T-helper 1 cell treated with Interleukin-12 subunit alpha and Interleukin-12 subunit beta and Interleukin-4 antibody, amounts not matched to agents 30 μg/mL and 1 μg/mL, for 36 hours (primary cell): Measurements from ENCODE around the gene C6.
"Not testable (repeated sequence)": the region's sequence is repeated elsewhere in the genome, so short reads cannot be mapped to it uniquely, and the experiment has no call there.

Experiments used
- H3K27ac Mint-ChIP-seq: one replicate; pipeline ENCODE4 v1.8.0; 2021; ENCODE audit warnings: mild to moderate bottlenecking, mixed read lengths
- H3K27me3 Mint-ChIP-seq: one replicate; pipeline ENCODE4 v1.8.0; 2021; ENCODE audit warnings: low read depth, mixed read lengths
- H3K36me3 Mint-ChIP-seq: one replicate; pipeline ENCODE4 v1.8.0; 2021; ENCODE audit warnings: low read depth, mixed read lengths
- H3K4me1 Mint-ChIP-seq: one replicate; pipeline ENCODE4 v1.8.0; 2021; ENCODE audit warnings: low read depth, mixed read lengths
- H3K4me3 Mint-ChIP-seq: one replicate; pipeline ENCODE4 v1.8.0; 2021; ENCODE audit warnings: mild to moderate bottlenecking, moderate library complexity, mixed read lengths
- H3K9me3 Mint-ChIP-seq: one replicate; pipeline ENCODE4 v1.8.0; 2021; ENCODE audit warnings: mixed read lengths

The C6 gene

DNA sequence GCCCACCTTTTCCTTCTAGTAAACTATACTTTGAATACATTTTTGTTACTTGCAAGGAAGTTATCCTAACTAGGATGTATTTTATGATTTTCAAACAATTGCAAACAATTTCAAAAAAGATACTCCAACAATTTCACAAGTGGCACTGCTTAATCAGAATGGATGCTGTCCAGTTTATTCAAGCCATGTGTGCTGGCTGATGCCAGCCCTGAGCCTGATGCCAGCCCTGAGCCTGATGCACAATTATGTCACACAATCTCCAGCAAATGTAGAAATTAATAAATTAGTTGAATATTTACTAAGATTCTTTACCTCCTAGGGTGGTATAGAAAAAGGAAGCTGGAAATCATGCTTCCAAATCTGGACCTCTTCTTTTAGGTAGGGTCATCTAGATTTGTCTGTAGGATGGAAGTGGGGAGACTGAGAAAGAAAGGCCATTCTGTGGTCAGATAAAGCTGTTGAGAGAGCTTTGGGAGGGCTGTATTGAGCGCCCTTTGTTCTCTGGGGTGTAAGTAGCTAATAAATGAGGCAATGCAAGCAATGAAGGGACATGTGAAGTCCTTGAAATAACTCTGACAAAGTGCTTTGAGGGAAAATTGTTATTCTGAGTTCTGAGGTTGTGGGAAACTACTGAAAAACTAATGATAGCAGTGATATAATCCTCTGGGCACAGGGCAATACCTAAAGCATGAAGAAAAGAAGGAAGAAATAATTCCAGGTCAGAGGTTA, 5.8 kb upstream of the C6 start:
- Mint-ChIP-seq H3K36me3 (no peaks in the 10 kb centered on the region), H3K4me1 (no peaks in the 10 kb centered on the region), H3K9me3 (no peaks in the 10 kb centered on the region), H3K27ac (no peak overlapping the region), H3K4me3 (no peak overlapping the region), H3K27me3 (no peaks in the 10 kb centered on the region)

DNA sequence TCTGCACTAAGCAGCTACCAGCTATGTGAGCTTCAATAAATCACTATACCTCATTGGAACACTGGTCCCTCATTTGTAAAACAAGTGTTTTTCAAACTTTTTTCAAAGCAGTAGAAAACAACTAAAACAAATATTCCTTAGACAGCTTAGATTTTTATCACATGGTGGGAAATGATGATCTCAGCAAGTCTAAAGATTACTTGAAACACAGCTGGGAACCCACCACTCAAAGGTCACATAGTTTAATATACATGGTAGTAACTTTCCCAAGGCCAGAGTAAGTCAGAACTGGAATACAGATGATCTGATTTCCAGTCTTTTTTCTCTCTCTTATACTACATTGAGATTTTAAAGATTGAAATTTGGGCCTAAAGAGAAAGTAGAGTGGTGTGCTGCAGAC, 850 bp upstream of the C6 start:
- no peaks in the 10 kb centered on the region for H3K9me3 Mint-ChIP-seq
- H3K36me3 Mint-ChIP-seq, result no peaks in the 10 kb centered on the region

DNA sequence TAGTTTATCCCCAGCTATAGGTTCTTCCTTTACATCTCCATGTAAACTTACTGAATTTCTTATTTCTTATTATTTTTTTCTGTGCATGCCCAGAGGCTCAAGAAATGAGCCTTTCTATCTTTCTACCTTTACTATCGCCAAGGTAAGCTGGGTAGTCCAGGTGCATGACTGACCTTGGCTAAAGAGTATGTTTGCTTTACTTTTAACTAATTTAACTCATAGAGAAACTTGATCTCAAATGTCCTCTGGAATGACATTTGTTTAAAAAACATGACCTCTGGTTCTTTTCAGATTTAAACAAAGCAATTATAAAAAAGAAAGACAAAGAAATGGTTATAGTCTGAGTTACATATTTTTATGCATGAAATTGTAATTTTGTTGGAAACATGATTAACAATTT, 397 bp downstream of the C6 start:
- Mint-ChIP-seq H3K9me3 (no peaks in the 10 kb centered on the region), H3K27me3 (no peaks in the 10 kb centered on the region), H3K4me1 (no peaks in the 10 kb centered on the region), H3K4me3 (no peak overlapping the region), H3K36me3 (no peaks in the 10 kb centered on the region), H3K27ac (no peak overlapping the region)

More for the DNA sequence above, 850 bp upstream of the C6 start:
- Mint-ChIP-seq H3K4me3 (no peak overlapping the region), H3K4me1 (no peaks in the 10 kb centered on the region), H3K27ac (no peak overlapping the region), H3K27me3 (no peaks in the 10 kb centered on the region)

- Mint-ChIP-seq H3K27ac (no peak overlapping the region), H3K4me1 (no peaks in the 10 kb centered on the region), H3K36me3 (no peaks in the 10 kb centered on the region), H3K9me3 (peaks cover 3% of the 10 kb centered on the region), H3K27me3 (no peaks in the 10 kb centered on the region), H3K4me3 (no peak overlapping the region)
Measured at GRCh38 chr5:41211417-41211816, 1.9 kb downstream of the C6 start.

DNA sequence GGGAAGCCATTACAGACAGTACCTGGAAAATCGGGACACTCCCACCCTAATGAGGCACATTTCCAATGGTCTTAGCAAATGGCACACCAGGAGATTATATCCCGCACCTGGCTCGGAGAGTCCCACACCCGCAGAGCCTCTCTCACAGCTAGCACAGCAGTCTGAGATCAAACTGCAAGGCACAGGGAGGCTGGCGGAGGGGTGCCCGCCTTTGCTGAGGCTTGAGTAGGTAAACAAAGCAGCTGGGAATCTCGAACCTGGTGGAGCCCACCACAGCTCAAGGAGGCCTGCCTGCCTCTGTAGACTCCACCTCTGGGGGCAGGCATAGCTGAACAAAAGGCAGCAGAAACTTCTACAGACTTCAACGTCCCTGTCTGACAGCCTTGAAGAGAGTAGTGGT, 7.9 kb downstream of the C6 start:
- H3K27me3 Mint-ChIP-seq, H3K4me1 Mint-ChIP-seq, H3K27ac Mint-ChIP-seq, H3K9me3 Mint-ChIP-seq, H3K36me3 Mint-ChIP-seq, H3K4me3 Mint-ChIP-seq: not testable (repeated sequence)

GRCh38 chr5:41203033-41203432, 10.3 kb downstream of the C6 start:
- Mint-ChIP-seq H3K9me3 (peaks cover 3% of the 10 kb centered on the region), H3K27ac (no peak overlapping the region), H3K4me3 (no peak overlapping the region), H3K36me3 (no peaks in the 10 kb centered on the region), H3K27me3 (no peaks in the 10 kb centered on the region), H3K4me1 (no peaks in the 10 kb centered on the region)

GRCh38 chr5:41201082-41201772, 12.1 kb downstream of the C6 start:
- H3K36me3 Mint-ChIP-seq, result no peaks in the 10 kb centered on the region
- no peak overlapping the region for H3K4me3 Mint-ChIP-seq
- H3K27me3 Mint-ChIP-seq, result no peaks in the 10 kb centered on the region
- H3K4me1 Mint-ChIP-seq, result no peaks in the 10 kb centered on the region
- no peak overlapping the region for H3K27ac Mint-ChIP-seq
- H3K9me3 Mint-ChIP-seq, result no peaks in the 10 kb centered on the region

DNA sequence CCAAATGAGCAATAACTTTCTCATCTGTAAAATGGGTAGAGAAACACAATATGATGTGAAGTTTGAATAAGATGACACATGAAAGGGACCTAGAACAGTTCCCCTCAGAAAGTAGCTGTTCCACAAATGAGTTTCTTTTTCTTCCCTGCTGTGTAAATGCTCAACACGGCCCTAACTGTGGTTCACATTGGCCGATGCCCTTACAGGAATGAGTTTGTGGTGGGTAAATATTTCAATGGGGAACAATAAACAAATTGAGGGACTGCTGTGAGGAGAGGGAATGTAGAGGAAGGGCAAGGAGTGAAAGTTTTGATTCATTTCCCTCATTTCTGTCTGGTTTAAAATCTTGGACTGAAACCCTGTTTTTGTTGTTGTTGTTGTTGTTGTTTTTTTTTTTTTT, 12.8 kb downstream of the C6 start:
- Mint-ChIP-seq H3K4me3 (no peak overlapping the region), H3K36me3 (no peaks in the 10 kb centered on the region), H3K27ac (no peak overlapping the region), H3K4me1 (no peaks in the 10 kb centered on the region), H3K9me3 (no peaks in the 10 kb centered on the region), H3K27me3 (no peaks in the 10 kb centered on the region)

DNA sequence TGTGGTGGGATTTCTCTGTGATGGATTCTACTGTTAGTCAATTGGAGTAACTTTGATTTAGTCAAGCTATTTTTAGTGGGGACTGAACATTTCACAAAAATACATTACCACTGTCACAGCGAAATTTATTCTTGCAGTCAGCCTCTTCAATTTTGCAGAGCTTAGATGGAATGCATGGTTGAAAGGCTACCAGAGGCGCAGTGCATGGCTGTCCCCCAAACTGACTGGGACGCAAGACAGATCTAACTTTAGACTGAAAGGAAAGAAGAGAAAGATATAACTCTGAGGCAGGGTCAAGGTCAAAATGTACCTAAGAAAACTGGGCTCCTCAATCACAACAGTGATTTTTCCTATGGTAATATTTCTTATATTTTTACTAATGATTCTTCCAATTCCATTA, 13.7 kb downstream of the C6 start:
- Mint-ChIP-seq H3K36me3 (no peaks in the 10 kb centered on the region), H3K4me3 (no peak overlapping the region), H3K27ac (no peak overlapping the region), H3K27me3 (no peaks in the 10 kb centered on the region), H3K9me3 (no peaks in the 10 kb centered on the region), H3K4me1 (no peaks in the 10 kb centered on the region)

- Mint-ChIP-seq H3K4me1 (no peaks in the 10 kb centered on the region), H3K27me3 (no peaks in the 10 kb centered on the region), H3K4me3 (no peak overlapping the region), H3K9me3 (no peaks in the 10 kb centered on the region), H3K36me3 (no peaks in the 10 kb centered on the region), H3K27ac (no peak overlapping the region)
Measured at GRCh38 chr5:41196197-41196596, 17.1 kb downstream of the C6 start.

DNA sequence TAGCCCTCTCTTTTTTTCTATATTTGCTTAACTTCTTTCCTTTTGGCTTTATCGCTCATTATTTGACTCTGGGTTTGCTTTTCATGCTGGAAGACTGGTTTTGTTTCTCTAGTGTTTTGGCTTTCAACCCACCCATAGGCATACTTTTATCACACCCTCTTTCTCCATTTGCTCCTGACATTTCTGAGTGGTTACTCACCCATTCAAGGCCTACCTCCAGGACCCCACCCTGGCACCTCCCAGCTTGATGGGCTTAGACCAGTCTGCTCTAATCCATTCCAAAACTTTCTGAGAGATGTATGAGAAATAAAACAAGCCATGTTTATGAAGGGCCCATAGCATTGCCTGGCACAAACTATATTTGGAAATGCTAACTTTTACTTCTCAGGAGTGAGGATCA, 18.1 kb downstream of the C6 start:
- H3K36me3 Mint-ChIP-seq, result no peaks in the 10 kb centered on the region
- no peak overlapping the region for H3K27ac Mint-ChIP-seq
- H3K4me3 Mint-ChIP-seq, result no peak overlapping the region
- H3K9me3 Mint-ChIP-seq, result no peaks in the 10 kb centered on the region
- H3K27me3 Mint-ChIP-seq, result no peaks in the 10 kb centered on the region
- H3K4me1 Mint-ChIP-seq, result no peaks in the 10 kb centered on the region

DNA sequence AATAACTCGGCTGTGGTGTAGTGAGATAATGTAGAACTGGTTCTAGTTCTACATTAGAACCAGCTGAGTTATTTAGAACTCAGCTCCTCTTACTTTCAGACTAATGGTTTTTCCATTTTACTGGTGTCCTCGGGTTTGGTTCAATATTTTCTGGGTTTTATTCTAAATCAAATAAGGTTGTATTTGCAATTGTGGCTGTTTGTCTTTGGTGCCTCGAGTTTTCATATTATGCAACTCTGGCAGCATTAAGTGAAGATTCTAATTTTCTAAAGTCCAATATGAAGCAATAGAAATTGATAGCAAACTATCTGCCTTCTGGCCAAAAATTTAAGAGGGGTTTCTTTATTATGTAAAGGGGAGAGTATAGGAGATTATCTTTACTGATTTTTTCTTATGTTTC, 19.0 kb downstream of the C6 start:
- Mint-ChIP-seq H3K4me3 (no peak overlapping the region), H3K36me3 (no peaks in the 10 kb centered on the region), H3K9me3 (no peaks in the 10 kb centered on the region), H3K4me1 (no peaks in the 10 kb centered on the region), H3K27ac (no peak overlapping the region), H3K27me3 (no peaks in the 10 kb centered on the region)

GRCh38 chr5:41193456-41194205, 19.7 kb downstream of the C6 start:
- no peaks in the 10 kb centered on the region for H3K27me3 Mint-ChIP-seq
- no peak overlapping the region for H3K27ac Mint-ChIP-seq
- H3K4me1 Mint-ChIP-seq, result no peaks in the 10 kb centered on the region
- no peaks in the 10 kb centered on the region for H3K9me3 Mint-ChIP-seq
- no peaks in the 10 kb centered on the region for H3K36me3 Mint-ChIP-seq
- no peak overlapping the region for H3K4me3 Mint-ChIP-seq

- no peaks in the 10 kb centered on the region for H3K4me1 Mint-ChIP-seq
Measured at GRCh38 chr5:41191249-41191648, 22.1 kb downstream of the C6 start.

DNA sequence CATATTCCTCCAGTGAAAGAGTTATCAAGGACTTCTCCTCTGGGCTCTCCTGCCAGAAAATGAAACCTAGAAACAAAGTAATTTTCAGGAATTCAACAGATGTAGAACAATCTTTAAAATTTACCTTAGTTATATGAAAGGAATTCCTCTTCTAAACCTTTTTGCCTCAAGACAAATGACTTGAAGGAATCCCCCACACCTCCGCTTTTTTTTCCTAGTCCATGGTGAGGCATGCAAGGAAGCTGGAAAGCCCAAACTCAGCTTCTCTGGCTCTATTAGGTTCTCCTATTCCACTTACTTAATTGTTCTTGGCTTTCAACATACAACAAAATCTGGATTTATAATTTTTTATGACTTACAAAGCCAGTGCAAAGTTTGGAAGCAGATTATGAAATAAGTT, 27.2 kb downstream of the C6 start:
- Mint-ChIP-seq H3K36me3 (no peaks in the 10 kb centered on the region), H3K27me3 (no peaks in the 10 kb centered on the region), H3K4me1 (no peaks in the 10 kb centered on the region), H3K9me3 (no peaks in the 10 kb centered on the region), H3K4me3 (no peak overlapping the region), H3K27ac (no peak overlapping the region)

More at GRCh38 chr5:41191249-41191648, 22.1 kb downstream of the C6 start:
- H3K4me3 Mint-ChIP-seq, result no peak overlapping the region
- no peak overlapping the region for H3K27ac Mint-ChIP-seq
- H3K9me3 Mint-ChIP-seq, result no peaks in the 10 kb centered on the region
- no peaks in the 10 kb centered on the region for H3K27me3 Mint-ChIP-seq
- H3K36me3 Mint-ChIP-seq, result no peaks in the 10 kb centered on the region
